Ovary (tissue), 3 donors: Measurements from ENCODE around the gene SLC38A3.

Experiments
- CTCF ChIP-seq, 3 donors: fragments of 450-650 bp in 2 of 3; fragments of 200-600 bp in 1 of 3; IDR thresholded peaks; one replicate each; pipeline versions ENCODE4 v1.5.1 to v1.8.0; 2016 to 2022; ENCODE audit warnings: antibody characterized with exemption in 3 of 3, mild to moderate bottlenecking in 1 of 3
- POLR2A ChIP-seq: fragments of 450-650 bp; IDR thresholded peaks from one replicate; pipeline ENCODE4 v1.6.1; 2017; ENCODE audit warnings: antibody characterized with exemption, mild to moderate bottlenecking, moderate library complexity
- donor health status: DM: no; HTN: no; CAD: no.

GRCh38 chr3:50221051-50221410 is 16.0 kb downstream of the SLC38A3 start:
- TF ChIP-seq CTCF (IDR thresholded peaks at IDR 0.05) (no peak), POLR2A (no peak)
